ENCODE measurements around the gene RNF41. TPM values are rescaled to one million over a fixed set of nuclear protein-coding genes. Genes with fewer than 3 reads are reported as not detected.
A peak's percentile ranks its signal among the peaks of the same experiment; 100 is the strongest.
"Not testable (repeated sequence)": the region's sequence is repeated elsewhere in the genome, so short reads cannot be mapped to it uniquely, and the experiment has no call there.

The RNF41 gene
- polyA plus RNA-seq, 12 donors: 35.3 to 47.1 (median 41.8) TPM; not detected in 1

- no peak for DNase-seq
Observed at GRCh38 chr12:56186957-56187356, 34.8 kb downstream of the RNF41 start.

GRCh38 chr12:56178347-56178746 lies 43.4 kb downstream of the RNF41 start:
- DNase-seq: no peak

- DNase-seq: no peak
Observed at GRCh38 chr12:56172839-56173238, 48.9 kb downstream of the RNF41 start.

GRCh38 chr12:56169229-56169759 lies 52.4 kb downstream of the RNF41 start:
- no peak for DNase-seq

DNA sequence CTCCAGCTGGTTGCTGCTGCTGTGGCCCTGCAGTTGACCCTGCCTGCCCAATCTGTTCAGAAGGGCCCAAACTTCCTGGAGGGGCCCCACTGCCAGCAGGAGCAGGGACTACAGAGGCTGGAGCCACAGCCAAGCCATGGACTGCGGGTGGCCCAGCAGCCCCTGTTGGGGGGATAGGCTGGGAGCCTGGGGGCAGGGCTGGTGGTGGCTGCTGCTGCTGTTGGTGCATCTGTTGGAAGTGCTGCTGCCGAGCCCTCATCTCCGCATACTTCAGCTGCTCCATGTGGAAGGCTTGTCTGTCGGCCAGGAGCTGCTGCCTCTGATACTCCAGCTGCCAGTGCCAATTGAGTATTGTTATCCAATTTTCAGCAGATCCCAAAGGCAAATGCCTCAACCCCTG lies 56.4 kb downstream of the RNF41 start:
- DNase-seq: no peak

DNA sequence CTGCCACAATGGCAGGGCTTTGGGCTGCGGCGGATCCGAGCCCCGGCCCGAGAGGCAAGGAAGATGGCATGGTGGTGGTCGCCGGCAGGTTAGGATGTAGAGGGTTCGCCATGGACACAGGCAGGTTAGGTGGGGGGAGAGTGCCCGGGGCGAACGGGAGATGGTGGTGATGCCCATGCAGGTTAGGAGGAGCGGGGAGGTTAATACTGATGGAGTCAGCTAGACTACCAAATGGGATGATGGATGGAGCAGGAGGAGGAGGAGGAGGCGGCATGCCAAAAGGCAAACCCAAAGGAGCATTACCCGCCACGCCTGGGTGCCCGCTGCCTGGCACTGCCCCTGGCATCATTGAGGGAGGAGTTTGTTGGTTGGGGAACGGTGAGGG lies 57.4 kb downstream of the RNF41 start:
- no peak for DNase-seq

DNA sequence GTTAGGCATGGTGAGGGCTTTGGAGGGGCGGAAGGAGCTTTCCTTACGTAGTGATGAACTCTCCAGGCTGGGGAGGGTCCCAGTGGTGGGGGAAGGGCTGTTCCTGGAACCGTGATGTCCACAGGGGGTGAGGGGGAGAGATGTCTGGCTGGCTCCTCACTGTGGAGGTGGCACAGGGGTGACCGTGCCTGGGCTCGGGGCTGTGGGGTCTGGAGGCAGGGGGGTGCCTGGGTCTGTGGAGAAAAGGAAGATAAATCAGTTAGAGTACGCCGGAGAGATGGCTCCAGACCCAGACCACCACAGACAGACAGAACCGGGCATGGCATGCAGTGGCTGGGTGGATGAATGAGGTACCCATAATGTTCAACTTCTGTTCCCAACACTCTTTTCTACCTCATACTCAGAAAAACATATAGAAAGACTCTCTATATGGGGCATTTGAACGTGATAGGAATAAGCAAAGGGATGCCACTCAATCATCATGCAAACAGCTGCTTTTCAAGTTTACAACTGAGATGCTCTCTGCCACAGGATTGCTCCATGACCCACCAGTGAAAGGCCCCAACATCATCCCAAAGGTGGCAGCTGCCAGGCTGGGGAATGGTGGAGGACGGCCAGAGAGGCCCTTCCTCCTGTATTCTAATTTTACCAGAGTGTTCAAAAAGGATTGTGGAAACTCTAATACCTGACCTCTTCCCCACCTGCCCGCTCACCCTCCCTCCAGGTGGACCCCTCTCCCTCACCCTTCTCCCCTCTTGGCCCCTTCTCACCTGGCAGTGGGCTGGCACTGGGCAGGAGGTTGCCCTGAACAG lies 58.0 kb downstream of the RNF41 start:
- no peak for DNase-seq

- DNase-seq: no peak
Observed at GRCh38 chr12:56162468-56163290, 59.0 kb downstream of the RNF41 start.

- no peak for DNase-seq
Observed at GRCh38 chr12:56161690-56162351, 59.9 kb downstream of the RNF41 start.

GRCh38 chr12:56160894-56161689 lies 60.6 kb downstream of the RNF41 start:
- DNase-seq: no peak

DNA sequence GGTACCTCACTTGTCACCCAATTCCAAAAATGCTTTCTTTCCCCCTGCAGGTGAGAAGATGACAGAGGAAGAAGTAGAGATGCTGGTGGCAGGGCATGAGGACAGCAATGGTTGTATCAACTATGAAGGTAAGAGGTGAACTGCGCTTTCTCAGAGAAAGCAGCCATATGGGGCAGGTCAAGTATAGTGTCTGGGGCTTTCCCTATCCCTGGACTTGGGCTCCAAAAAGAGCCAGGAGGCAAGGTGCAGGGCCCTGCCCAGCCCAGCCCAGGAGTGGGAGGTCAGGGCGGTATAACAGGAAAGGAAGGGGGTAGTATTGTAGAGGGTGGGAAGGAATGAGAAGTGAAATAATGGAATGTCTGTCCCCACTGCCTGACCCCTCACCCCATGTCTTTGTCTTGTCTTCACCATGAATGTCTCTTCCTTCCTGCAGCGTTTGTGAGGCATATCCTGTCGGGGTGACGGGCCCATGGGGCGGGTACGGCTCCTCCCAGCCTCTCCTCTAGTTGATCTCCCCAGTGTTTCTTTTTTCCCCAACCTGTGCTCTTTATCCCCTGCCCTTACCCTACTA lies 61.4 kb downstream of the RNF41 start:
- DNase-seq: no peak

DNA sequence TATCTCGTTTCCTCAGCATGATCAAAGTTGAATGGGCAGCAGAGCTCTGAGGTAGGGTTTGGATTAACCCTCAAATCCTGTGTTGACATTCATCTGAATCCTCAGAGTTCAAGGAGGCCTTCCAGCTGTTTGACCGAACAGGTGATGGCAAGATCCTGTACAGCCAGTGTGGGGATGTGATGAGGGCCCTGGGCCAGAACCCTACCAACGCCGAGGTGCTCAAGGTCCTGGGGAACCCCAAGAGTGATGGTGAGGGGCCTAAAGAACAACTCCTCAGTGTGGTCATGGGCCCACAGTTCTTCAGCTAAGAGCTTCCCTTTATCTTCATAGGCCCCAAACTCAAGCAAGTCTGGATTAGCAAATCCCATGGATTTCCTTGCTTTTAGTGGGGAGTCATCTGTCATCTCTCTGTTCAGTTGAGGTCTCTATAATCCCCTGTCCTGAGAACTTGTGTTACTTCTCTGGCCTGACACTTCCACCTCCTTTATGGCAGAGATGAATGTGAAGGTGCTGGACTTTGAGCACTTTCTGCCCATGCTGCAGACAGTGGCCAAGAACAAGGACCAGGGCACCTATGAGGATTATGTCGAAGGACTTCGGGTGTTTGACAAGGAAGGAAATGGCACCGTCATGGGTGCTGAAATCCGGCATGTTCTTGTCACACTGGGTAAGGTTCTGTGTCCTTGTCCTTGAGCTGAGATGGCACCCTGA lies 62.1 kb downstream of the RNF41 start:
- DNase-seq: no peak

DNA sequence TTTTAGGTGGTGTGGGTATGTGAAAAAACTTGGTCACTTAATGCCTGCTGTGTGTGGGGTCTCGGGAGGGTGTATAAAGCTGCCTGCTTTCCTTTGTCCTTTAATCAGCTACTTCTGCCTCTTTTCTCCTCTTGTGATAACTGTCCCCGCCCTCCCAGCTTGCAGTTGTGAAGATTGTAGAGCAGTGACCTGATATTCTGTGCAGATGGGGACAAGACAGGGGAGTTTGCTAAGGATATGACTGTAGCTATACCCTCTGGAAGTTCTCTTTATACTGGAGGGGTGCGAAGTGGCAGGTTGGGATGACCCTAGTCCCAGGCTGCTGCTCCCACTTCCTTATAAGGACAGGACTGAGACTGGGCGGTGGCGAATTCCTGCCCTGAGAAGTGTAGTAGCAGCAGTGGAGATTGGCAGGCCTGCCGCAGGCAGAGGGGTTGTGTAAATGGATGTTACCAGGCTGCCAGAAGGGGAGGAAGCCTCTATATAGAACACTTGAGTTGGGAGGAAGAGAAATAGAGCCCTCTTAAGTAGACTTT lies 62.7 kb downstream of the RNF41 start:
- DNase-seq: peak; percentile 51

- DNase-seq: peak; percentile 98
Observed at GRCh38 chr12:56158029-56158925, 63.4 kb downstream of the RNF41 start, which contains the start of gene MYL6. Gene MYL6, plus strand, starts transcription at chr12:56158359. Its CDS starts 43 bp downstream, at chr12:56158402.

DNA sequence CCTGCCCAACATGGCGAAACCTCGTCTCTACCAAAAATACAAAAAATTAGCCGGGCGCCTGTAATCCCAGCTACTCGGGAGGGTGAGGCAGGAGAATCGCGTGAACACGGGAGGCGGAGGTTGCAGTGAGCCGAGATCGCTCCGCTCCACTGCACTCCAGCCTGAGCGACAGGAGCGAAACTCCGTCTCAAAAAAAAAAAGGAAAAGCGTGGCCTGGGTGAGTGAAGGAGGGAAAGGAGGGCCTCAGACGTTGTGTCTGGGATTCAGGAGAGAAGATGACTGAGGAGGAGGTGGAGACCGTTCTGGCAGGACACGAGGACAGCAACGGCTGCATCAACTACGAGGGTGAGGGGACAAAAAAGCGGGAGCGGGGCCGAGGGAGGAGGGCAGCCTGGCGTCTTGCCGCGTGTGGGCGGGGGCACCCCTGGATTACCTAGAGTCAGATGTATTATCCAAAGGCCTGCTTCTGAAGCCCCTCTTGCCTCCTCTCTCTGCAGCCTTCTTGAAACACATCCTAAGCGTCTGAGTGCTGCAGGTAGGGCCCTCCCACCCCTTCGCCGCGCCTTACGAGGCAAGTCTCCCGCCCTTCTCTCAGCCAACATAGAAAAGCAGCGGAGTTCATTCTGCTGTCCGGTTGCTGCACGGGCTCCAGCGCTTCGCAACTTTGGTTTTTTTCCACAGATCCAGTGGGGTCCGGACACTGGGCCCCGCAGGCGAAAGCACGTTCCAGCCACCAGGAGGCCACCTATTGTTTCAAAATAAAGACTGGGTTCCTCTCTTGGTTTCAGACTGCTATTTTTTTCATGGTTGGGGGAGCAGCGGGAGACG lies 64.3 kb downstream of the RNF41 start:
- peak; percentile 92 for DNase-seq

DNA sequence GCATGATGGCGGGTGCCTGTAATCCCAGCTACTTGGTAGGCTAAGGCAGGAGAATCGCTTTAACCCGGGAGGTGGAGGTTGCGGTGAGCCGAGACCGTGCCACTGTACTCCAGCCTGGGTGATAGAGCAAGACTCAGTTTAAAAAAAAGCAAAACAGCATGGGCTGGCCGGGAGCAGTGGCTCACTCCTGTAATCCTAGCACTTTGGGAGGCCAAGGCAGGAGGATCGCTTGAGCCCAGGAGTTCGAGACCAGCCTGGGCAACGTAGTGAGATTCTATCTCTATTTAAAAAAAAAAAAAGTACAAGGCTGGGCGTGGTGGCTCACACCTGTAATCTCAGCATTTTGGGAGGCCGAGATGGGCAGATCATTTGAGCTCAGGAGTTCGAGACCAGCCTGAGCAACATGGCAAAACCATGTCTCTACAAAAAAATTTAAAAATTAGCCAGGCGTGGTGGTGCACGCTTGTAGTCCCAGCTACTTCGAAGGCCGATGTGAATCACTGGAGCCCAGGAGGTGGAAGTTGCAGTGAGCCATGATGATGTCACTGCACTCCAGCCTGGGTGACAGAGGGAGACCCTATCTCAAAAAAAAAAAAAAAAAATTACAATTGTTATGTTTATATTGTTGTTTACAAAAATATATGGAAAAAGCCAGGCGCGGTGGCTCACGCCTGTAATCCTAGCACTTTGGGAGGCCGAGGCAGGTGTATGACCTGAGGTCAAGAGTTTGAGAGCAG lies 65.1 kb downstream of the RNF41 start:
- not testable (repeated sequence) for DNase-seq

GRCh38 chr12:56155256-56155845 lies 66.4 kb downstream of the RNF41 start:
- no peak for DNase-seq

All from muscle of arm (tissue), 12 donors.